GM21737 (cell line): ENCODE measurements around the gene CC2D2A.
"Not testable (repeated sequence)": the region's sequence is repeated elsewhere in the genome, so short reads cannot be mapped to it uniquely, and the experiment has no call there.

Source experiments
- ATAC-seq: cut with Tn5 transposase; IDR thresholded peaks from one replicate; pipeline ENCODE4 v1.9.1; 2021; ENCODE audit warnings: mild to moderate bottlenecking, moderate library complexity; ENCODE audit not compliant: unreplicated experiment

CC2D2A gene

DNA sequence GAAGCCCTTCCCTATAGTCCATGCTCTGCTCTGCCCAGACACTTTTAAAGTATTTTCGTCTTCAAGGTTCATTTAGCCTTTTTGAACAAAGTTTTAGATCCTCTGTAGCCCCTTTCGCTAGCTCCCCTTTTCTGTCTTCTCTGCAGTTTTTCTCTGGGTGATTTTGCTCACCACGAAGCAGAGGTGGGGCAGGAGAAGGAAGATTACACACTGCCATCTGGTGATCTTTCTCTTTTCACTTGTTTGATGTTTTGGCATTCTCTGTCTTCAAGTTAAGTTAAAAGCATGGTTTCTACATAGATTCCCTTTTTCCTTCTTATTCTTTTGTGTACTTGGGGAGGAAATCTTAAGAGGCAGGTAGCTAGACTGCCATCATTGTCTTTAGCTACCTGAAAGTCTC, 43.9 kb downstream of the CC2D2A start:
- ATAC-seq = no peak

DNA sequence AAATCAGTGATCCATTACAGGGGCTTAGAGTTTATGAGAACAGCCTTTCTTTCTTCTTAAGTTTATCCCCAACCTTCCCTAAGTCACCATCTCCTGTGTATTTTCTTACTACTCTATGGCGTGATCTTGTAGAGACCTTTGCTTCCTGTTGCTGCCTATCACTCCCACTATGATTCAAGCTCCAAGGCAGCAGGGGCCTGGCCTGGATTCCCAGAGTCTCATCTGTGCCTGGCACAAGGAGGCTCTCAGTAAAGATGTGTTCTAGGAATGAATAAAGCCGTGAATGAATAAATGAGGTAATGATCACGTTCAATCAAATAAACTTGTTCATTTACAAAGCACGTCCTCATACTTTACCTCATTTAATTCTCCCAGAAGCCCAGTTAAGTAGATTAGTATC, 45.4 kb downstream of the CC2D2A start:
- ATAC-seq = no peak

DNA sequence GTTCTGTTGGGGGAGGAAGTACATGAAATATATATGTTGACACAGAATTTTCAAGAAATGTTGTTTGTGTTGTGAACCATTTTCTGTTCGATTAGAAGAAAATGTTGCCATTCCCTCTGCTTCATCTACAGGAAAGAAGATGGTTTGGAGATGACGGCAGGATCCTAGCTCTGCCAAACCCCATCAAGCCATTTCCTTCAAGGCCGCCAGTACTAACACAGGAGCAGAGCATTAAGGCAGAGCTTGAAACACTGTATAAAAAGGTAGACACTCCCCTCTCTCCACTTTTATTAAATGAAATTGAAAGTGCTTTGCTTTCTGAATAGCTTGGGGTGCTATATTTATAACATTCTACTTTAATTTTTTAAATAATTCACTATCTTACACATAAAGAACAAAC, 46.8 kb downstream of the CC2D2A start:
- ATAC-seq = no peak

DNA sequence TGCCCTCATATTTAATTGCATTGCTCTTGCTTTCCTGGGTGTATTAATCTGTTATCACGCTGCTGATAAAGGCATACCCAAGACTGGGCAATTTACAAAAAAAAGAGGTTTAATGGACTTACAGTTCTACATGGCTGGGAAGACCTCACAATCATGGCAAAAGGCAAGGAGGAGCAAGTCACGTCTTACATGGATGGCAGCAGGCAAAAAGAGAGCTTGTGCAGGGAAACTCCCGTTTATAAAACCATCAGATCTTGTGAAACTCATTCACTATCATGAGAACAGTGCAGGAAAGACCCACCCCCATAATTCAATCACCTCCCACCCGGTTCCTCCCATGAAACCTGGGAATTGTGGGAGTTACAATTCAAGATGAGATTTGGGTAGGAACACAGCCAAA, 48.0 kb downstream of the CC2D2A start:
- ATAC-seq = not testable (repeated sequence)

DNA sequence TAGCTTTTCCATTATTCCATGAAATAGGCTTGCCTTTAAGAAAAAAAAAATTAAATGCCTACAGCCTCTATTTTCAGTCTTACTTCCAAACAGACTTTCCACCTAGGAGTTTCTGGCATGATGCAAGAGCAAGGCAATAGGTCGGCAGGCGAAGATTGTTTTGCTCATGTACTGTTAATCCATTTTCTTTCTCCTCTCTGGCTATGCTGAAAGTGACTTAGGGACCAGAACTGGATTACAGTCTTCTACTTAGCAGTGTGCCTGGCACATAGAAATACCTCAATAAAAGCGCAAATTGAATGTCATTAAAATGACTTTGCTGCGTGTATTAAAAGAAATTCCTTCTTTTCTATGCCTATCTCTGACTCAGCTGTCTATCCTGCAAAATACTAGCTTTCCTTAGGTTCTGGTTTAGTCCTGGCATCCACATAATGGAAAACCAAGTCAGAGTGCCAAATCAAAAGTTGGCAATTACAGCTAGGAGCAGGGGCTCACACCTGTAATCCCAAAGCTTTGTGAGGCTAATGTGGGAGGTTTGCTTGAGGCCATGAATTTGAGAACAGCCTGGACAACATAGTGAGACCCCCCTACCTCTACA, 51.9 kb downstream of the CC2D2A start:
- no peak for ATAC-seq

DNA sequence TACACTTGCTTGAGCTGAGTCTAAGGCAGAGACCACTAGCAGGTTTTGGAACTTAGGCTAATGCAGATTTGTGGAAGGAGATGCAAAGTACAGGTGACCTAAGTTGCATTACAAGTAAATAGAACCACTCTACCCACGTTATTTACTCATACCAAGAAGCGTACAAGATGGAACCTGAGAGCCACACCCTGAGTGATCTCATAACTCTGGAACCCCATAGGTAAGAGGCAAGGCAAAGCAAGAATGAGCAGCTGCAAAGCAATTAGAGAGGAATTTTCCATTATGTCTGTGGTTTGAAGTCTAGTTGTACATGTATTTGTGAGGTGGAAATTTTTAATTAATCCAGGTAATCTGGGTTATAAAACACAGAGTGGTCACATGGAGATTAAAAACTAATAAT, 55.4 kb downstream of the CC2D2A start:
- ATAC-seq = no peak

DNA sequence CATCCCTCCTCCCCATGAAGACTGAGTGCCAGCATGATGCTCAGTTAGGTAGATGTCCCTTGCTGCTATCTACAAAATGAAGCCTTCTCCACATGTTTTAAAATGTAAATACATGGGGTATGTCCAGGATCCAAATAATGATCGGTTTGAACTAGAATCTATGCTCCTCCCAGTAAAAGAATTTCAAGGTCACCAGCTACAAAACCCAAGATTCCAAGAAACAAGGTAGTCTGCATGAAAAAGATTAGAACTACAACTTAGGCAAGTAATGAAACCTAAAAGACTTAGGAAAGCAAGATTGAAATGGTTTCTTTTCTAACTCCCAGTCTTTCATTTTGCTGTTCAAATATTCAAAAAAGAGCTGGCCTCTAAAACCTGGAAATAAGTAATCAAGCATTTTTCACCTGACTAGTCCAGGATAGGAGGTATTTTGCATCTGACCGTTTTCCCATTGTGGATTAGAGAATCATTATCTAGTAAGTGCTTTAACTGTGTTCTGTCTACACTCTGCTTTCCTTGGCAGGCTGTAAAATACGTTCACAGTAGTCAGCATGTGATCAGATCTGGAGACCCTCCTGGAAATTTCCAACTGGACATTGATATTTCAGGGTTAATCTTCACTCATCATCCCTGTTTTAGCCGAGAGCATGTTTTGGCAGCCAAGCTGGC, 57.4 kb downstream of the CC2D2A start:
- no peak for ATAC-seq

DNA sequence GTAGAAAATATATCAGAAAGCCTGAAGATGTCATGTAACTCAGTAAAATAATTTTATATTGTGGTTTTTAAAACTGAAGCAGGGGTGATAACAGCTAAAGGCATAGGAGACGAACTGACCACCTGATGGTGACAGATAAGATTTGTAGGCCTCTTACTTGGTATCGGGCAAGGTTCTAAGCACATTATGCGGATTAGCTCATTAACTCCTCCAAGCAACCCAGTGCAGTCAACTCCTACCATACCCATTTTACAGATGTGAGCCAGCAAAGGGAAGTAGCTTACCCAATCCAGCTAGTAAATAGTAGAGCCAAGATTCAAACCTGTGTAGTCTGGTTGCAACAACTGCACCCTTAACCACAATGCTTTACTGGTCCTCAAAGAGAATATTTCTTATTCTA, 62.1 kb downstream of the CC2D2A start:
- no peak for ATAC-seq

DNA sequence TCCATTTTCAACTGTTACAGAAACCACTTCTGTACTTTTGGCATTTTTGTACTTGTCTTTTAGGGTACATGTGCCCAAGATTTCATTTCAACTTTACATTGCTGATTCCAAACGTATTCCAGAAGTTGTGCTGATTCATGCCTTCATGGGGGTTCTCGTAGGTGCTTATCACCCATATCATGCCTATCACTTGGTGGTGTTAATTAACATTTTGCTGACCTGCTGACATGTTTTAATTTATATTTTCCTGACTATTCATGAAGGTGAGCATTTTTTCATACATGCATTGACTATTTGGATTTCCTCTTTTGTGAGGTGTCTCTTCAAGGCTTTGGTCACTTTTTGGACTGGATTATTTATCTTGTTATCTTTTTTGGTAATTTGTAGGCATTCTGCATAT, 64.1 kb downstream of the CC2D2A start:
- no peak for ATAC-seq

DNA sequence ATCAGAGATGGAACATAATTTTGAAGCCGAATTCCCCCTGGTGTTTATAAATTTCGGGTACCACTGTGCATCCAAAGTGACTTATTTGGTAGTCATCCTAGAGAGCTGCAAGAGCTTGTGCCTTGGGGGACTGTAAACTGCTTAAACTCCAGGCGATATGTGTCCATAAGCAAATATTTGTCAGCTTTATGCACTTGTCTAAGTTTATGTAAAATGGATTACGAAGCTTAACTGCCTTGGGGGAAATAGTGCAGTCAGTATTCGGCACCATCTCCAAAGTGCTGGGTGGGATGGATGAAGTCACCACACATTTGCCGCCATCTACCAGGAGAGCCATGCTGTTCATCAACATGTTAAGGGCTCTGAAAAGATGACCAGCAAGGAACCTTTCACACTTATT, 65.9 kb downstream of the CC2D2A start:
- ATAC-seq = no peak

DNA sequence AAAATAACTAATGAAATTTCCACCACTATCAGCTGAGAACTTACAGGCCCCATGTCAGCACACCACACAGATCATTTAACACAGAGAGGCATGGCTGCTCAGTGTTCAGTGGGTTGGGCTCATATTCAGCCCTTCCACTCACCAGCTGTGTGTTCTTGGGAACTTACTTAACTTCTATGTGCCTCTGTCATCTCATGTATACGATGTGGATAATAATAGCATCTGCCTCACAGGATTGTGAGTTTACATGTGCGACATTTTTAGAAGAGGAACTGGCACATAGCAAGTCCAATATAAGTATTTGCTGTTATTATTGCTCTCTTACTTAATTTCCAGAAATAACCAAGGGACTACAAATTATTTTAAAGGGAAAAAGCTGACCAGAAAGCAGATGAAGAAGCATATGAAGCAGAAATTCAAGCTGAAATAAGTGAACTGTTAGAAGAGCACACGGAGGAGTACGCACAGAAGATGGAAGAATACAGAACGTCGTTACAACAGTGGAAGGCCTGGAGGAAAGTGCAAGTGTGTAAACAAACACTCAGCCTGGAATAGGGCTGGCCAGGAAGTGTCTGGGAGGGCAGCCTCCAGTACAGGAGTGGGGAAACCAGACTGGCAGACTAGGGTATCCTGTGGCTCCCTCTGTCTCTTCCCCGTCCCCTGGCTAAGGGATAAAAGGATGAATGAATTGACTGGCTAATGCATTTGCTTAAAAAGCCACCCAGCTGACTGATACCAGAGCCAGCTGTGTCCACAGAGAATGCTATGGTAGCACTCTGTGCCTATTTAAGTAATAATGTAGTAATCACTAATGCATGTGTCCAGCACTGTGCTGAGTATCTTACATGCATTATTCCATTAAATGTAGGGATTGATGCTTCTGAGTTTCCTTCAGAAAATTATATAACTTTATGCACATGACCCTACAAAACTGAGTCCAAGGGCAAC, 67.1 kb downstream of the CC2D2A start:
- no peak for ATAC-seq

DNA sequence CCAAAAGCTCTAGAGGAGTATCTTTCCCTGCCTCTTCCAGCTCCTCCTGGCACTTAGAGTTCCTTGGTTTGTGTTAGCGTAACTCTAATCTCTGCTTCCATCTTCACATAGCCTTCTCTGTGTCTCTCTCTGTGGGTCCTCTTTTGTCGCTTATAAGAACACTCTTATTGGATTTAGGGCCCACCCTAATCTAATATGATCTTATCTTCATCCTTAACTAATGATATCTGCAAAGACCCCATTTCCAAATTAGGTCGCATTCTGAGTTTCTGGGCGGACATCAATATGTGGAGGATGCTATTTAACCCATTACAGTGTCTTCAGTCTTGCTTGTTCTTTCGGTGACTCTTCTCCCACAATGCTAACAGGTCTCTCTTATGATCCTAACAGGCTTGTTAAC, 72.3 kb downstream of the CC2D2A start:
- no peak for ATAC-seq

DNA sequence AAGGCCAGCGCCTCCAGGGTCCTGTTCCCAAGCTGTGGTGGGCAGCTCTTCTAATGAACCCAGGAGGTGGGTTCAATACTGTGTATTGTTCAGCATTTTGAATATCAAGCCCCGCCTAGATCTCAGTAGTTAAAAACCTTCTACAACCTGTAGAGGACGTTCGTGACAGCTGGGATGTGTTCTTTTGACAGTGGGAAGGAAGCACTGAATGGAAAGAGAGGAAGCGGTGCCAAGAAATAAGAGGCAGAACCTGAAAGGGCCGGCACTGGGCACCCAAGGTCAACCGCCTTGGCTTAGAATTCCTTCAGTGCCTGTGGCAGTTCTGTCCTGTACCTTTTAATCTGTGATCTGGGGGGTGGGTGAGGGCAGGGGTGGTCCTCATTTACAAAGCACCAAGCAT, 73.1 kb downstream of the CC2D2A start:
- no peak for ATAC-seq

DNA sequence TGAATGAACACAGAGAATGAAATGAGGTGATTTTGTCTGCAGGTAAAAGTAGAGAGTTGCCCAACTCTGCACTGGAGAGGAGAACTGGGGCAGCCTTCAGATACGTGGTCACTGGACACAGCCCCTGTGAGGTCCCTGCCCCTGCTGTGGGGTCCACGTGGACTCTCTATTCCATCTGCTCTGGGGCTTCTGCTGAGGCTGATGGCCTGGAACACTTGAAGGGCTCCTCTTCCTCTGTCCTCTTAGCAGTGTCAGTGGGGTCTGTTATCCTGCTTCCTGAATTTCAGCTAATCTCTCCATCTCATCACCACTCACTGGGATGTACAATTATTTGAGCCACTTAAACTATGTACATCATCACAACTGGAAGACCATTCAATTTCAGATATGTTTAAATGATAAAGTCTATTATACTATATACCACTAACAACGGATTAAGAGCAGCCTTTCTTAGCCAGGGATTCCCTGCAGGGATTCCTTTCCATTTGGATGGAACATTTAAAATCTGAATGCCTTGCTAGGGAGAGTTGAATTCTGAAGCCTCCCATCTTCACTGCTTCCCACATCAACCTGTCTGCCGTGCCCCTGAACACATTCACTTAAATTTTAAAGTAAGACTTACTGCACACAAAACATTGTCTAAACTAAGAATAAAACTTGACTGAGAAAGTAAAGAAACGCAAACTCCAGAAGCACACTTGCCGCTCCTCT, 74.0 kb downstream of the CC2D2A start:
- ATAC-seq = no peak

DNA sequence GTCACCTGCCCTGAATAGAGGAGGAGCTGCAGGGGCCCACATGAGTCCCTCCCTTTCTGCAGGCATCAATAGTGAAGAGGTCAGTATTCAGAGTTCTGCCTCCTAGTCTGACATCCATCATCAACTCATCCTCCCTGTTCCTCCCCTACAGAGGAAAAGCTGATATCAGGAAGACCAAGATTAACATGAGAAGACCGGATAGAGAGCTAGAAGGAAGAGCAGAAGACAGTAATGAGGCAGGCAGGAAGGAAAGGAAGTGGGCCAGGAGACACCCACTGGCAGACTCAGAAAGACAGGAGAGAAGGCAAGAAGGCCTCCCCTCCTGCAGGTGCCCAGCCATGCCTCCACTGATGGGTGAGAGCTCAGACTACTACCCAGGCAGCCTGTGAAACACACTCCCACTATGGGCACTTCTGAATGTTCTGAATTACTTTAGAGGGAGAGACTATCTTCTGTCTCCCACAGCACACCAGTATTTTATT, 74.6 kb downstream of the CC2D2A start:
- no peak for ATAC-seq

DNA sequence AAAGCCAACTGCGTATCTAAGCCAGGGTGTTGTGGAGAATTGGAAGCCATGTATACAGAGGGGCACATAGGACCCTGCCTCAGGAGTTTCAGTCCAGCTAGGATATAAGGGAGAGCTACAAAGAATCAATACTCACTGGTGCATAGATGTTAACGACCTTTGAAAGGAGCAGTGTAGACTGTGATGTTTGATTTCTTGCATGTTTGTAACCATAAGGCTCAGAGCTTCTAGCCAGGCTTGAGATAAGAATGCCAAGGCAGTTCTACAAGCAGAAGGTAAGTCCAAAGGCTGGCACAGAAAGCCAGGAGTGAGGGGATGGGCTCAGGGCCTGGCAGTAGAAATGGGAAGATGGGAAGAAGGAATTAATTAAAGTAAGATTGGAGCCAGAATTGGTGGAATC, 75.7 kb downstream of the CC2D2A start:
- no peak for ATAC-seq

DNA sequence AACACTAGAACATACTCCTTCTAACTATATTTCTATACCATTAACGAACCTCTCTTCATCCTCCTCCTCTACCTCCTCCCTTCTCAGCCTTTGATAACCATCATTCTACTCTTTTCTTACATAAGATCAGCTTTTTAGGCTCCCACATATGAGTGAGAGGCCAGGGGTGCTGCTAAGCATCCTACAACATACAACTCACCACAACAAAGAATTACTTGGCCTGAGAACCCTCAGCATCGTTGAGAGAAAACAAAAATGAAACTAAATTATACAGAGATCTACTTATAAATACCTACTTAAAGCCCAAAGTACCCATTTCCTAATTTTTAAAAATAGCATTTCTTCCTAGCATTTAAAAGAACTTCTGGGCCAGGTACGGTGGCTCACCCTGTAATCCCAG, 77.7 kb downstream of the CC2D2A start:
- no peak for ATAC-seq

DNA sequence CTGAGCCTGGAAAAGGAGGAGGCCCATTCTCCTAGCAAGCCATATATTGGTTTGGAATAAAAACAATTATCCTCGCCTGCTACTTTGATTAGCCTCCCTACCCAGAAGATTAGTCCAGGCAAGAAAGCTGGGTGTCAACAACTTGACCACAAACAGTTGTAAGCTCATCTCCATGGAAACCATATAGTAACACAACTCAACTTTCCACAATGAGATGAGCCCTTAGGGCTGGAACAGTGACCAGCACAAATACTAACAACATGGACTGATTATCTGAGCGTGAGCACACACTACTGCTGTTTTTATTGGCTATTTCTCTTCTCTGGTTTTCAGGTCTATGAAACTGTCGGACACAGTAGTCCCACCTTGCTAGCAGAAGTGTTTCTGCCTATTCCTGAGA, 80.8 kb downstream of the CC2D2A start:
- ATAC-seq = no peak

DNA sequence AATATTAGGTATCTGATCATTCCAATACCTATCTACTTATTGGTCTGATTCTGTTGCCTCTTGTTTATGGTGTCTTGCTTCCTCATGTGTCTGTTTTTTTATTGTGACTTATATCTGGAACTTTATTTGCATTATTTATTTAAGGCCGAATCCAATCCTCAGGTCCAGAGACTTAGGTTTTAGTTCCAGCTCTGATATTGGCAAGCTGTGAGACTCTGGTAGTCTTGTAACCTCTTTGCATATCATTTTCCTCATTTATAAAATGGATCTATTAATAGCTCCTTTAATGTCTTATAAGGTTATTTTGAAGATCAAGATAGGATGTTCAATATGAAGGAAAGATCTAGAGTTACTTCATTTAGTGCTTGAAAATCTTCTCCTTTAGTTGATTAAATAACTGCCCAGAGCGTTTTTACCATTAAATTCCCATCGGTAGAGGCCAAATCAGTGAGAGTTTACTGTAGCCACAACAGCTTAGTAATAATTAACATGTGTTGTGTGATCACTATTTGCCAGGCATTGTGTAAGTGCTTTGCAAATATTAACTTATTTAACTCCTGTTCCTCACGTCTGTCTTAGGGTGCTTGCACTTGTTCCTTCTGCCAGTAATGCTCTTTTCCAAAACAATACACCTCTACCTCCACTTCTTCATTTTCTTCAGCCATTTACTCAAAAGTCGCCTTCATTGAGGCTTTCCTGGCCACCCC, 82.2 kb downstream of the CC2D2A start:
- ATAC-seq = no peak

DNA sequence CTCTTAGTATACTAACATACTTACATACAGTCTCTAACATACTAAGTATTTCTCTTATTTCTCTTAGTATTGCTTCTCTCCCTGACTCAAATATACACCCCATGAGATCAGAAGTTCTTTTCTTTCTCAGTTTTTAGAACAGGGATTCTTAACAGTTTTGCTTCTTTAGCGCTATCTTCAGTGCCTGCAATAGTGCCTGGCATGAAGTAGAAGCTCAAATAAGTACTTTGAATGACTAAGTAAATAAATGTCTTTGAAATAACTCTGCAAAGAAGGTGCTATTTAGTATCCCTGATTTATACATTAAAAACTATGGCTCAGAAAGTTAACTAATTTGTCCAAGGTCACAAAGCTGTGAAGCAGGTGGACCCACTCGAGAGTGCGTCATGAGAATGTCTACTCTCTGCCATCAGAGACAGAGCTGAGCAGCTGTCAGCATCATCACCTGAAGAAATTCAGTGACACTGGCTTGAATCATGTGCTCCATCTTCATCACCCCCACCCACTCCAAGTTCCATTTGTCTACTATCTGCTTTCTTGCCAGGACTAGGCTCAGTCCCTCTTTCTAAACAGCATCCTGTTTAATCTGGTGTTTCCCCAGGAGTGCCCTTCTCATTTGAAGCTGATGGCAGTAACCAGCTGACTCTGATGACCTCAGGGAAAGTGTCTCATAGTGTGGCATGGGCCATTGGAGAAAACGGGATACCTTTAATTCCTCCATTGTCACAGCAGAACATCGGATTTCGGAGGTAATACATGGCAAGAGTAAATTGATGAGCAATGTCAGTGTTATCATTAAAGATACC, 83.1 kb downstream of the CC2D2A start:
- ATAC-seq = no peak
